HepG2 (cell line): Measurements from ENCODE around the gene SERINC5. TPM values are rescaled to one million over a fixed set of nuclear protein-coding genes. Genes with fewer than 3 reads are reported as not detected.

Experiments
- DPF2 ChIP-seq: sonication (generic); formaldehyde crosslinking; IDR thresholded peaks from 2 replicates; pipeline ENCODE4 v1.4.0; 2020; ENCODE audit warnings: mild to moderate bottlenecking, low read depth, missing genetic modification reagents, borderline replicate concordance
- MEIS1 ChIP-seq: sonication (generic); formaldehyde crosslinking; IDR thresholded peaks from 2 replicates; pipeline ENCODE4 v1.9.0; 2021; ENCODE audit warnings: mild to moderate bottlenecking, missing genetic modification reagents, moderate library complexity, borderline replicate concordance
- NFE2 ChIP-seq: sonication (generic); formaldehyde crosslinking; IDR thresholded peaks from 2 replicates; pipeline ENCODE4 v1.4.0; 2020; ENCODE audit warnings: missing genetic modification reagents
- NFYC ChIP-seq: IDR thresholded peaks from 2 replicates; pipeline ENCODE4 v1.6.1; 2016; ENCODE audit warnings: missing genetic modification reagents, missing compliant biosample characterization
- PHF20 ChIP-seq: sonication (generic); formaldehyde crosslinking; IDR thresholded peaks from 2 replicates; pipeline ENCODE4 v1.5.0; 2020; ENCODE audit warnings: mild to moderate bottlenecking, missing genetic modification reagents
- SCMH1 ChIP-seq: sonication (generic); formaldehyde crosslinking; IDR thresholded peaks from 2 replicates; pipeline ENCODE4 v1.9.0; 2021; ENCODE audit warnings: missing genetic modification reagents, mild to moderate bottlenecking, borderline replicate concordance
- SP4 ChIP-seq: sonication (generic); formaldehyde crosslinking; IDR thresholded peaks from 2 replicates; pipeline ENCODE4 v1.8.1; 2023; ENCODE audit warnings: mild to moderate bottlenecking, missing genetic modification reagents
- SRY ChIP-seq: sonication (generic); formaldehyde crosslinking; IDR thresholded peaks from 2 replicates; pipeline ENCODE4 v1.8.0; 2022; ENCODE audit warnings: mild to moderate bottlenecking, missing genetic modification reagents
- STAT5B ChIP-seq: sonication (generic); formaldehyde crosslinking; IDR thresholded peaks from 2 replicates; pipeline ENCODE4 v1.4.0; 2020; ENCODE audit warnings: missing genetic modification reagents
- ZBTB7B ChIP-seq: sonication (generic); formaldehyde crosslinking; IDR thresholded peaks from 2 replicates; pipeline ENCODE4 v1.4.0; 2020; ENCODE audit warnings: missing genetic modification reagents
- ZKSCAN8 ChIP-seq: IDR thresholded peaks from 2 replicates; pipeline ENCODE4 v1.6.1; 2016; ENCODE audit warnings: borderline replicate concordance, missing genetic modification reagents, missing compliant biosample characterization
- ZNF296 ChIP-seq: sonication (generic); formaldehyde crosslinking; conservative IDR thresholded peaks from 2 replicates; pipeline ENCODE4 v1.5.0; 2020; ENCODE audit warnings: mild to moderate bottlenecking, missing genetic modification reagents
- ZNF446 ChIP-seq: sonication (generic); formaldehyde crosslinking; IDR thresholded peaks from 2 replicates; pipeline ENCODE4 v1.5.0; 2020; ENCODE audit warnings: mild to moderate bottlenecking, missing genetic modification reagents
- ZNF563 ChIP-seq: sonication (generic); formaldehyde crosslinking; IDR thresholded peaks from 2 replicates; pipeline ENCODE4 v1.8.0; 2022; ENCODE audit warnings: mild to moderate bottlenecking, moderate library complexity, missing genetic modification reagents
- ZNF572 ChIP-seq: sonication (generic); formaldehyde crosslinking; IDR thresholded peaks from 2 replicates; pipeline ENCODE4 v1.5.1; 2020; ENCODE audit warnings: mild to moderate bottlenecking, missing genetic modification reagents
- ZNF687 ChIP-seq: sonication (generic); formaldehyde crosslinking; IDR thresholded peaks from 2 replicates; pipeline ENCODE4 v1.5.1; 2020; ENCODE audit warnings: mild to moderate bottlenecking, missing genetic modification reagents, moderate library complexity
- ZSCAN21 ChIP-seq: sonication (generic); formaldehyde crosslinking; IDR thresholded peaks from 2 replicates; pipeline ENCODE4 v1.8.0; 2022; ENCODE audit warnings: mild to moderate bottlenecking, missing genetic modification reagents, moderate library complexity, borderline replicate concordance
- polyA plus RNA-seq, 8 experiments: library from polyadenylated mRNA; depleted of rRNA in 3 of 8; stranded (reverse) in 7 of 8; unstranded in 1 of 8; fragments of >200 nt; fragmentation: Illumina TruSeq in 4 of 8; extraction: Trizol in 4 of 8; gene quantifications; 2 replicates each; pipeline versions ENCODE4 v1.2.1 to v1.2.3, GENCODE V29; 2011 to 2016; ENCODE audit warnings: low read depth in 4 of 8, missing spikeins in 1 of 8, mixed read lengths in 1 of 8; ENCODE audit not compliant: insufficient read depth in 1 of 8
- total RNA-seq, 5 experiments: library from RNA; depleted of rRNA; stranded (reverse); fragments of >200 nt; fragmentation: Illumina TruSeq; extraction: Trizol; gene quantifications; 2 replicates each; pipeline ENCODE4 v1.2.3, GENCODE V29; 2016; ENCODE audit warnings: low read depth in 1 of 5
- TF ChIP-seq, protein P1 (sequence below): sonication (generic); formaldehyde crosslinking; IDR thresholded peaks from 2 replicates; pipeline ENCODE4 v1.5.0; 2020; ENCODE audit warnings: mild to moderate bottlenecking, missing genetic modification reagents, borderline replicate concordance

SERINC5 gene
- total and polyA plus RNA-seq, 2 of the 13 experiments (the other 11 are each of a cell fraction or from before 2014, with no cell fraction given), result 17.3 to 22.8 TPM

DNA sequence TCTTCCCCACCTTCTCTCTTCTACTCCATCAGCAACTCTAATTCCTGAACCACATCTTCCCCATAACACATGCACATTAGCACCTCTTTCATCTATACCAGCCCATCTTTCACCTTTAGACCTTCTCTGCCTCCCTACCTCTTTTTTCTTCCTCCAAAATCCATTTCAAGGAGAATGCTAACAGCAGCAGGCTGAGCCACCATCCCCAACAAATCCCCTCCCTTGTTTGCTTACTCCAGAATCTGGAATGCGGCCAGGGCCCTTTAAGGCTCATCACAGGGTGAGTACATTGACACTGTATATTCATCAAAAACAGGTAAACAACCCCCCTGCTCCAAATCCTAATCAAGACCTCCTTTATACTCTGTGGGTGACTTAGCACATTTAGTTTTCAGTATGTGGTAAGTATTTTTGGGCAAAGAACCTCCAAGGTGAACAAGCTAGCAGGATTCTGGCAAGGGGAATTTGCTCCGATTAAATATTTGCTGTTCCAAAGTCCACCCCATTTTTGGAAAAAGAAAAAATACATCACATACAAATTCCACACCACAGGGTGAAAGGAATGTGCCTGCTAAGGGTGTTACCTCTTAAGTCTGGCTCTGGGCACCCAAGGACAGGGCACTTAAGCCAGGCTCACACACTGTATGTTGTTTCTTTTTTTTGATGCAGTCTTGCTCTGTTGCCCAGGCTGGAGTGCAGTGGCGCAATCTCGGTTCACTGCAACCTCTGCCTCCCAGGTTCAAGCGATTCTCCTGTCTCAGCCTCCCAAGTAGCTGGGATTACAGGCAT lies 71.4 kb downstream of the SERINC5 start (continued):
- no peak for TF ChIP-seq ZNF572 (CRISPR knock-in tag)
- no peak for TF ChIP-seq ZNF296 (CRISPR knock-in tag)
- no peak for TF ChIP-seq ZKSCAN8 (CRISPR knock-in tag)
- TF ChIP-seq PHF20, result no peak
- TF ChIP-seq NFE2 (CRISPR knock-in tag), result peak; percentile 88
- TF ChIP-seq SRY (CRISPR knock-in tag), result no peak
- no peak for TF ChIP-seq STAT5B (CRISPR knock-in tag)
- TF ChIP-seq ZNF563, result no peak
- TF ChIP-seq ZNF446, result no peak
- TF ChIP-seq ZBTB7B (CRISPR knock-in tag), result peak; percentile 80; the same call in 1 of the 2 replicates
- TF ChIP-seq, protein P1, sequence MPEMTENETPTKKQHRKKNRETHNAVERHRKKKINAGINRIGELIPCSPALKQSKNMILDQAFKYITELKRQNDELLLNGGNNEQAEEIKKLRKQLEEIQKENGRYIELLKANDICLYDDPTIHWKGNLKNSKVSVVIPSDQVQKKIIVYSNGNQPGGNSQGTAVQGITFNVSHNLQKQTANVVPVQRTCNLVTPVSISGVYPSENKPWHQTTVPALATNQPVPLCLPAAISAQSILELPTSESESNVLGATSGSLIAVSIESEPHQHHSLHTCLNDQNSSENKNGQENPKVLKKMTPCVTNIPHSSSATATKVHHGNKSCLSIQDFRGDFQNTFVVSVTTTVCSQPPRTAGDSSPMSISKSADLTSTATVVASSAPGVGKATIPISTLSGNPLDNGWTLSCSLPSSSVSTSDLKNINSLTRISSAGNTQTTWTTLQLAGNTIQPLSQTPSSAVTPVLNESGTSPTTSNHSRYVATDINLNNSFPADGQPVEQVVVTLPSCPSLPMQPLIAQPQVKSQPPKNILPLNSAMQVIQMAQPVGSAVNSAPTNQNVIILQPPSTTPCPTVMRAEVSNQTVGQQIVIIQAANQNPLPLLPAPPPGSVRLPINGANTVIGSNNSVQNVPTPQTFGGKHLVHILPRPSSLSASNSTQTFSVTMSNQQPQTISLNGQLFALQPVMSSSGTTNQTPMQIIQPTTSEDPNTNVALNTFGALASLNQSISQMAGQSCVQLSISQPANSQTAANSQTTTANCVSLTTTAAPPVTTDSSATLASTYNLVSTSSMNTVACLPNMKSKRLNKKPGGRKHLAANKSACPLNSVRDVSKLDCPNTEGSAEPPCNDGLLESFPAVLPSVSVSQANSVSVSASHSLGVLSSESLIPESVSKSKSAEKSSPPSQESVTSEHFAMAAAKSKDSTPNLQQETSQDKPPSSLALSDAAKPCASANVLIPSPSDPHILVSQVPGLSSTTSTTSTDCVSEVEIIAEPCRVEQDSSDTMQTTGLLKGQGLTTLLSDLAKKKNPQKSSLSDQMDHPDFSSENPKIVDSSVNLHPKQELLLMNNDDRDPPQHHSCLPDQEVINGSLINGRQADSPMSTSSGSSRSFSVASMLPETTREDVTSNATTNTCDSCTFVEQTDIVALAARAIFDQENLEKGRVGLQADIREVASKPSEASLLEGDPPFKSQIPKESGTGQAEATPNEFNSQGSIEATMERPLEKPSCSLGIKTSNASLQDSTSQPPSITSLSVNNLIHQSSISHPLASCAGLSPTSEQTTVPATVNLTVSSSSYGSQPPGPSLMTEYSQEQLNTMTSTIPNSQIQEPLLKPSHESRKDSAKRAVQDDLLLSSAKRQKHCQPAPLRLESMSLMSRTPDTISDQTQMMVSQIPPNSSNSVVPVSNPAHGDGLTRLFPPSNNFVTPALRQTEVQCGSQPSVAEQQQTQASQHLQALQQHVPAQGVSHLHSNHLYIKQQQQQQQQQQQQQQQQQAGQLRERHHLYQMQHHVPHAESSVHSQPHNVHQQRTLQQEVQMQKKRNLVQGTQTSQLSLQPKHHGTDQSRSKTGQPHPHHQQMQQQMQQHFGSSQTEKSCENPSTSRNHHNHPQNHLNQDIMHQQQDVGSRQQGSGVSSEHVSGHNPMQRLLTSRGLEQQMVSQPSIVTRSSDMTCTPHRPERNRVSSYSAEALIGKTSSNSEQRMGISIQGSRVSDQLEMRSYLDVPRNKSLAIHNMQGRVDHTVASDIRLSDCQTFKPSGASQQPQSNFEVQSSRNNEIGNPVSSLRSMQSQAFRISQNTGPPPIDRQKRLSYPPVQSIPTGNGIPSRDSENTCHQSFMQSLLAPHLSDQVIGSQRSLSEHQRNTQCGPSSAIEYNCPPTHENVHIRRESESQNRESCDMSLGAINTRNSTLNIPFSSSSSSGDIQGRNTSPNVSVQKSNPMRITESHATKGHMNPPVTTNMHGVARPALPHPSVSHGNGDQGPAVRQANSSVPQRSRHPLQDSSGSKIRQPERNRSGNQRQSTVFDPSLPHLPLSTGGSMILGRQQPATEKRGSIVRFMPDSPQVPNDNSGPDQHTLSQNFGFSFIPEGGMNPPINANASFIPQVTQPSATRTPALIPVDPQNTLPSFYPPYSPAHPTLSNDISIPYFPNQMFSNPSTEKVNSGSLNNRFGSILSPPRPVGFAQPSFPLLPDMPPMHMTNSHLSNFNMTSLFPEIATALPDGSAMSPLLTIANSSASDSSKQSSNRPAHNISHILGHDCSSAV, result no peak
- TF ChIP-seq SCMH1 (CRISPR knock-in tag), result no peak
- no peak for TF ChIP-seq SP4 (CRISPR knock-in tag)
- peak; percentile 65; the same call in 1 of the 2 replicates for TF ChIP-seq DPF2 (CRISPR knock-in tag)
- no peak for TF ChIP-seq ZSCAN21 (CRISPR knock-in tag)
- no peak for TF ChIP-seq MEIS1
- TF ChIP-seq ZNF687 (CRISPR knock-in tag), result peak; percentile 13; the same call in 1 of the 2 replicates
- no peak for TF ChIP-seq NFYC
